ENCODE data around the gene SAMD10.
"Not testable (repeated sequence)": the region's sequence is repeated elsewhere in the genome, so short reads cannot be mapped to it uniquely, and the experiment has no call there.

Gene SAMD10

GRCh38 chr20:63968136-63968927 lies 11.1 kb downstream of the SAMD10 start:
- DNase-seq = no peak

GRCh38 chr20:63967330-63968135 lies 11.9 kb downstream of the SAMD10 start:
- DNase-seq = no peak

GRCh38 chr20:63966944-63967322 lies 12.5 kb downstream of the SAMD10 start:
- no peak for DNase-seq

- no peak for DNase-seq
Observed at GRCh38 chr20:63966172-63966943, 13.1 kb downstream of the SAMD10 start.

- DNase-seq = no peak
Observed at GRCh38 chr20:63964412-63964811, 15.0 kb downstream of the SAMD10 start.

GRCh38 chr20:63963784-63964301 lies 15.6 kb downstream of the SAMD10 start:
- no peak for DNase-seq

- DNase-seq = no peak
Observed at GRCh38 chr20:63963348-63963741, 16.1 kb downstream of the SAMD10 start.

GRCh38 chr20:63962426-63963347 lies 16.8 kb downstream of the SAMD10 start:
- DNase-seq = no peak

GRCh38 chr20:63961664-63962425 lies 17.6 kb downstream of the SAMD10 start:
- no peak for DNase-seq

GRCh38 chr20:63960654-63961621 lies 18.5 kb downstream of the SAMD10 start:
- DNase-seq = not testable (repeated sequence)

- no peak for DNase-seq
Observed at GRCh38 chr20:63959699-63960075, 19.8 kb downstream of the SAMD10 start.

- DNase-seq = no peak
Observed at GRCh38 chr20:63958964-63959698, 20.3 kb downstream of the SAMD10 start.

- DNase-seq = no peak
Observed at GRCh38 chr20:63958471-63958870, 21.0 kb downstream of the SAMD10 start.

GRCh38 chr20:63957690-63958441 lies 21.6 kb downstream of the SAMD10 start:
- peak; percentile 73 for DNase-seq

- DNase-seq = peak; percentile 85
Observed at GRCh38 chr20:63957004-63957689, 22.3 kb downstream of the SAMD10 start.

GRCh38 chr20:63956664-63957003 lies 22.8 kb downstream of the SAMD10 start:
- no peak for DNase-seq

- DNase-seq = peak; percentile 96
Observed at GRCh38 chr20:63955827-63956663, 23.4 kb downstream of the SAMD10 start, which contains the start of gene UCKL1. Gene UCKL1, minus strand, starts transcription at chr20:63956416. Its CDS starts 44 bp downstream, at chr20:63956372.

Data from NCI-H146 (cell line).